NCI-H226 (cell line): ENCODE data around the gene CD109.
A peak's percentile ranks its signal among the peaks of the same experiment; 100 is the strongest.
"Not testable (repeated sequence)": the region's sequence is repeated elsewhere in the genome, so short reads cannot be mapped to it uniquely, and the experiment has no call there.

ENCODE experiments used
- DNase-seq: peaks from one replicate; pipeline ENCODE4 v3.0.0-alpha.2; 2015

The CD109 gene

DNA sequence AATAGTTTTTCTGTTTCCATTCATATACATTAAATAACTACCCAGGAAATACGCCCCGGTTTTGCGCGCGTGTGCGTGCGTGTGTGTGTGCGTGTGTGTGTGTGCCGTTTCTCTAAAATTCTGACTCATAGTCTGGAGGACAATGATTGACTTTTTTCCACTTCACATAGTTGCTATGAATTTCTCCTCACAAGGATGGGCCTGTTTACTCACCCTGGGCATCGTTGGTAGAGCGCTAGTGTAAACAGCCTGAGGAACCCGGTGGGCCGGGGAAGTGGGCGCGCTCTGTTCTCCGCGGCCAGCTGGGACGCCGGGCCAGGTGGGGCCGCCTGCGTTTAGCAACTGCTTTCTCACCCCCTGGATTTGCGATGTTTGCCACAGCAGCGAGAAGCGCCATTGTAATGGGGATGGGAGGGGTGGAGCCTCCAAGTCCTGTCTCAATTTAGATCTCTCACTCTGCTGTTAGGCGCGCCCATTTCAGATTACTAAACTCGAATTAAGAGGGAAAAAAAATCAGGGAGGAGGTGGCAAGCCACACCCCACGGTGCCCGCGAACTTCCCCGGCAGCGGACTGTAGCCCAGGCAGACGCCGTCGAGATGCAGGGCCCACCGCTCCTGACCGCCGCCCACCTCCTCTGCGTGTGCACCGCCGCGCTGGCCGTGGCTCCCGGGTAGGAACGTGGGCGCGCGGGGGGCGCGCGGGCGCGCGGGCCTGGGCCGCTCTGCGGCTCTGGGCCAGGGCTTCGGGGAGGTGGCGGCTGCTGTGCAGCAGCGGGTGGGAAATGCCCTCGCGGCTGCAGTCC lies at the start of gene CD109:
Gene CD109 (plus strand): TSS at position 585 of the 803 bp plus-strand sequence. CDS start 13 bp downstream, at position 598.
- peak; percentile 52 for DNase-seq

DNA sequence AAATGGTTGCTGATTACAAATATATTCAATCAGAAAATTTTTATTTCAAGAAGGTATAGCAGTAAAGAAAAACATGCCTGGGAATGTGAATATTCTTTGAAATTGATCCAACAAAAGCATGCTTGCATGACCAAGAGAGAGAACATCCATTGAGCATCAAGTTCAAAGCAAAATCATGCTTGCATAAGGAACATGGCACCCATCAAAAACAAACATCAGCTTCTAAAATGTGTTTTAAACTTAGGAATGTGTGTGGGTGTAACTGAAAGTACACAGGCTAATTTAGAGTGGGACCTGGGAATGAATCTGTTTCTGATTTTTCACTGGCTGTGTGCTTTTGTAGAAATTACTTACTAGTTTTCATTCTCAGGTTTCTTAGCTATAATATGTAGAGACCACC lies 47.8 kb upstream of the CD109 start:
- DNase-seq = no peak

DNA sequence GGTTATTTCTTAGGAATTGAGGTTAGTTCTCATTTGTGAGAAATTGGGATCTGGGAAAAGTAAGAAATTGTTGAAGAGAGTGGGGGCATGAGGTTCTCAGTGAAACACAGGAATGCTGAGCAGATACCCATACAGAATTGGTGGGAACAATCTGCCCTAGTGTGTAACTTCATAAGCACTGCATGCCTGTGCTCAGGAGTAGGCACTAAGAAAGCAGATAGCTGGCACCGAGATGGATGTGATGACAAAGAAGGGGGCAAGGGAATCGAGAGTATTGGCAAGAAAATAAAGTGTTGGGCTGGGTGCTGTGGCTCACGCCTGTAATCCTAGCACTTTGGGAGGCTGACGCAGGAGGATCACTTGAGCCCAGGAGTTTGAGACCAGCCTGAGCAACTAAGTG lies 46.2 kb upstream of the CD109 start:
- DNase-seq = no peak

DNA sequence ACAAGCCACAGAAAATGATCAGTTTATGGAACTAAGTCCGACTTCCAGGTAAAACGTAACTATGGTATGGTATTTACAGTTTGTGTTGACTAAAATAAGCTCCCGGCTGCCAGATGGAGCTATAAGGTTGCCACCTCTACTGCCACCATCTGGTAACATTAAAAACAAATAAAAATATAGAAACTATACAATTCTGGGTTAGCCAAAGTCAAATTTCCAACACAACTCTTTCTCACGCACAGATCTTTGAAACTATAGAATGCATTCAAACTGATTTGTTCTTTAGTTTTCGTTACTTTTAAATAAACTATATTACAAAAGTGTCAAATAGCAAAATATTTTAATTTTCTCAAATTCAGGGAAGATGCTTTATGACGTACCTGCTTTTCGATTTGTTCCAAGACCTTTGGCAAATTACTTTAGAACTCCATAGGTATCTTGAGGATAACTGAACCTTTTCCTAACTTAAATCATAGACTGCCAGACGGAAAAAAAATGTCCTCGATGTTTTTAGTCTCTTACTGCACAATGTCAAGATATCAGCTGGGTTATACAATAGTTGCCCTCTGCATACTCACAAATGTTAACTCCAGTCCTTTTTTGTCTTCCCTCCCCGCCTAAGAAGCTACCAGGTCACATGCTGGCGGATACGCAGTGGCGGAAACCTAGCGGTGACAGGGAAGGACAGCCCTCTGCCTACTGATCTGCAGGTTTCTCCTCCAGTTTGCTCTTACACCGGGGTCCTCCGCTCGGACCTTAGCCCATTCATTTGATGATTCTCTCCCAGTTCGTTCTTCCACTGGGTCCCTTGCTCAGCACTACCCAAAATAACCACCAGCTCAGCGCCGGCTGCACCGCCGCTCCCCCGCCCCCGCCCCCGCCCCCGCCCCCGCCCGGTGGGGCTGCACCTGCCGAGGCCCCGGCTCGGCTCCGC lies 43.1 kb upstream of the CD109 start:
- peak; percentile 14 for DNase-seq

DNA sequence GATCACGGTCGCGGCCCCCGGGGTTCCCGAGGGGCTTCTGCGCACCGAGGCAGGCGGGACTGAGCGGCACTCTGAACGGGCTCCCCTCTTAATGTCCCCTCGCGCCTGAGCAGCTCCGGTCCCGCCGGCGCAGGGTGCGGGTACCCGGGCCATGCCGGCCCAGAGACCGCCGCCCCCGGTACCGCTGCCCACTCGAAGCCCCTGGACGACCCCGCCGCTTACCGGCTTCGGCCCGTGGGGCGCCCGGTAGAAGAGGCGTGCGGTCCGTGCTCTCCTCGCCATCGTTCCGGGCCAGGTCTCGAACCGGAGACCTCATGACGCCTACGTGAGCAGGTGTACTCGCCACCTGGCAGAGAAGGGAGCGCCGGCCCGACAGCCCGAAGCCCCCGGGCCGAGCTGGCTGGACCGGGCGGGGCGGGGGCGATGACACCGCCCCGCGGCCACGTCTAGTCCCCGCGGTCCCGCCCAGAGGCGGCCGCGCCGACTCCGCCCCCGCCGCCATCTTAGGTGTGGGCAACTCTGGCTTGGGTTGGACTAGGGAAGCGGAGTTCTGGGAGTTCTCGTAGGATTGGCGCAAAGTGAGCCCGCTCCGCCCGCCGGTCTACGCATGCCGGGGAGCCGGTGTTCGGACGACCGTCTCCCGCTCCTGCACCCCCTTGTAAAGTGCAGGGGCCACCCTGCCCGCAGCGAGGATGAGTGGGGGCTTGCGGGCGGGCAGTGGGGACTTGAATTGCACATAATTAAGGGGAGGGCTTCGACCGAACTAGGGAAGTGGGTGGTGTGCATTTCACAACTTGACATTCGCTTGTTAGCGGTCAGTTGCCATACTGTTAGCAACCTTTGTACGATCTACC lies 42.2 kb upstream of the CD109 start, which contains the start of gene SLC17A5:
Gene SLC17A5 (minus strand): TSS at position 422 of the 854 bp plus-strand sequence. CDS start 106 bp downstream, at position 316.
- DNase-seq = peak; percentile 93

DNA sequence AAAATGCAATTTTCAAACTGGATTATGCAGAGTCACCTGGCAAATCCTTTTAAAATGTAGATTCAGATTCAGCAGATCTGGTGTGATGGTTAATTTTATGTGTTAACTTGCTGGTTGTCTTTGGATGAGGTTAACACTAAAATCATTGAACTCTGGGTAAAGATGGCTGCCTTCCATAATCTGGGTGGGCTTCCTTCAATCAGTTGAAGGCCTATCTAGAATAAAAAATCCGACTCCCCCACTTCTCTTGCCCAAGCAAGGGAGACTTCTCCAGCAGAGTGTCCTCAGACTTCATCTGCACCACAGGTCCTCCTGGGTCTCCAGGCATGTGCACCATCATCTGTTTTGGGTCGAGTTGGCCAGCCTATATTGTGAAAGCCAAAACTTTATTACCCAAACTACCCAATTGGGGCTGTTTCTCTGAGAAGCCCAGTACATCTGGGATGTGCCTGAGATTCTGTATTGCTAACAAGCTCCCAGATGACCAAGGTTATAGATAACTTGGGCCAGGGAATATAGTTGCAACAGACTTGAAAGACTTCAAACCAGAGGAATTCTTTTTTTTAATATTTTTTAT lies 40.6 kb upstream of the CD109 start:
- DNase-seq = no peak

DNA sequence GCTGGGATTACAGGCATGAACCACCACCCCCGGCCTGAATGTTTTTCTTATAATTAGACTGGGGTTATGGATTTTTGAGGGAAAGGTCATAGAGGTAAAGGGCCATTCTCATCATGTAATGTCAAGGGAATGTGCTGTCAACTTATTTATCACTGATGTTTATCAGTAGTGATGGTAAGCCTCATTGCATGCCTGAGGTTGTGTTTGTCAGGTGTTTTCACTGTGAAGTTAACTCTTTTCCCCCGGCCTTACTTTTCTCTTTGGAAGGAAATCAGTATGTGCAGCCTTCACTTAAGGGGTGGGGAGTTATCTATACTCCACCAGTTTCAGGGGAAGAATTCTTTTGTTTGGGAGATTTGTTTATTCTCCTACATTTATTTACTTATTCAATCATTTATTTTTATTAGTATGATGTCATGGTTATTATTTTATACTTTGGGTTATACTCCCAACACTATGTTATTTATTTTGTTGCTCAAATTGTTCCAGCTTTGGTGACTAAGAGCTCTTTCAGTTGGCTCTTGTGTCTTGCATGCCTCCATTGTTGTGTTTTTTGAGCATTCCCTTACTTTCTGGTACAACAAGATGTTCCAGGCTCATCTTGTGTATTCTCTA lies 39.4 kb upstream of the CD109 start:
- DNase-seq = no peak

DNA sequence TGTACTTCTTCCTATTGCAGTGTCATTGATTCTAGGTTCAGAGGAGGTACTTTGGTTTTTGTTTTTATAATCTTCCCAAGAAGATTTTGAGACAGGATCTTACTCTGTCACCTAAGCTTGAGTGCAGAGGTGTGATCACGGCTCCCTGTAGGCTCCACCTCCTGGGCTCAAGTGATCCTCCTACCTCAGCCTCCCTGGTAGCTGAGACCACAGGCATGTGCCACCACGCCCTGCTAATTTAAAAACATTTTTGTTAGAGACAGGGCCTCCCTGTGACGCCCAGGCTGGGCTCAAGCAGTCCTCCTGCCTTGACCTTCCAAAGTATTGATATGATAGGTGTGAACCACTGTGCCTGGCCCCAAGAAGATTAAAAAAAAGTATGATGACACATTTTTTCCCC lies 38.8 kb upstream of the CD109 start:
- DNase-seq = peak; percentile 45

DNA sequence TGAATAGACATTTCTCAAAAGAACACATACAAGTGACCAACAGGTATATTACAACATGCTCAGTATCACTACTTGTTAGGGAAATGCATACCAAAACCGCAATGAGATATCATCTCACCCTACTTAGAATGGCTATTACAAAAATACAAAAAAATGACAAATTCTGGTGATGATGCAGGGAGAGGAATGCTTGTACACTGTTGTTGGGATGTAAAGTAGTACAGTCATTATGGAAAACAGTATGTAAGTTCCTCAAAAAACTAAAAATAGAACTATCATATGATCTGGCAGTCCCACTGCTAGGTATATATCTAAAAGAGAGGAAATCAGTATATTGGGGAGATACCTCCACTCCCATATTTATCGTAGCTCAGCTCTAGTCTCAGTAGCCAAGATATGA lies 31.3 kb upstream of the CD109 start:
- no peak for DNase-seq

DNA sequence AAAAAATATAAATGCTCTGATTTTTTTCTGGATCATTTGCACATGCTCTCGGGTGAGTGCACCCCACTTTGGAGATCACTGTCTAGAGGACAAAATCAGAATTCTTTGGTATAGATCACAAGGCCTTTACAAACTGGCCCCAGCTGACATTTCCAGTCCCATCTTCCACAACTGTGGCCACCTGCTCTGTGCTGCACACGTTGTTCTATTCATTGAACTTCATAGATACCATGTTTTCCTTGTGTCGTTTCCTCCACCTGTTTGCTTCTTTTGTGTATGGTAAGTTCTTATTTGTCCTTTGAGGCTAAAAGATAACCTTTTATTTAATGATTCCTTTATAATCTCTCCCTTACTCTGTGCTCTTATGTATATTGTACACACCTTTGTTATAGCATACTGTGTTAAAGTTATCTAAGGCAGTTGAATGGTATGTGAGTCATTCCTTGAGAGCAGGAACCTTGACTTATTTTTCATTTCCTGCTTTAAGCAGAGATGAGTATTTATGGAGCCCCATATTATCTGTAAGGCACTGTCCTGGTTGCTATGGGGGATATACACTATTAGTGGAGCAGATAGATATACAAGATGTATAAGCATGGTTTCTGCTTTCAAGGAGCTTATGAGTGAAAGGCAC lies 30.2 kb upstream of the CD109 start:
- peak; percentile 61 for DNase-seq

DNA sequence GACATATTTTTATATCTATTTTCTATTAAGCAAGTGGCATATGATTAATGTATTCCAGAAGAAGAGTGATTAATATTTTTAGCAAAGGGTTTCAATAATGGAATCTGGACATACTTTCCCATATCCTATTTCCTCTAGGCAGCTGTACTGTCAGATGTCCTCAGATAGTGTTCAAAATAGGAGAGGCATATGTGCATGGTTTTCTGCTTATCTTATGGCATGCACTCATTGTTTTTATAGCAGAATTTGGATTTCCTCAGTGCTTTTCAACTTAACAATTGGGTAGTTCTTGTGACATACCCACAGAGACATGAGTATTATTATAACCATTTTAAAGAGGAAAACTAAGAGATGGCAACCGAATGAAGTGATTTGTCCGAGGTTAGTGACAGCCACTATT lies 29.6 kb upstream of the CD109 start:
- no peak for DNase-seq

DNA sequence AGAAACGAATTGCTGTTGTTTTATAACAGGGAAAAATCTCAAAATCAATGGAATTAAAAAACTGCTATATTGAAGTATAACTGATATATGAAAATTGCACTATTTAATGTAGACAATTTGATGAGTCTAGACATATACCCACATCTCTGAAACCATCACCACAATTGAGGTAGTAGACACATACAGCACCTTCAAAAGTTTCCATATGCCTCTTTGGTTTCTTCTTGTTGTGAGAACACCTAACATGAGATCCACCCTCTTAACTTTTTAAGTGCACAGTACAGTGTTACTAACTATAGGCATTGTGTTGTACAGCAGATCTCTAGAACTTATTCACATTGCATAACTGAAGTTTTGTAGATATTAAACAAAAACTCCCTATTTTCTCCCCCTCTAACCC lies 28.2 kb upstream of the CD109 start:
- no peak for DNase-seq

DNA sequence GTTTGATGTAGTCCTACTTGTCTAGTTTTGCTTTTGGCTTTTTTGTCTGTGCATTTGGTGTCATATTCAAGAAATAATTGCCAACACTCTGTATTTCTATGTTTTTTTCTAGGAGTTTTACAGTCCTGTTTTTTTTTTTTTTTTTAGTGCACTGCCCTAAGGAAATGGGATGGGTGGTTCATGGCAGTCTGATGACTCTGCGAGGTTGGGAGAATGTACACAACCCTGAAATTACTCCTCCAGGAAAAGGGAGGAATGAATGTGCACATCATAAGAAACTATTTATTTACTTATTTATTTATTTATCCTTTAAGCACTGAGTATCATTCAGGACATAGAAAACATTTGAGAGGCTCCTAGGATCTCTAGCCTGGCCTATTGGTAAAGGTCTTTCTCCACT lies 27.0 kb upstream of the CD109 start:
- DNase-seq = no peak

DNA sequence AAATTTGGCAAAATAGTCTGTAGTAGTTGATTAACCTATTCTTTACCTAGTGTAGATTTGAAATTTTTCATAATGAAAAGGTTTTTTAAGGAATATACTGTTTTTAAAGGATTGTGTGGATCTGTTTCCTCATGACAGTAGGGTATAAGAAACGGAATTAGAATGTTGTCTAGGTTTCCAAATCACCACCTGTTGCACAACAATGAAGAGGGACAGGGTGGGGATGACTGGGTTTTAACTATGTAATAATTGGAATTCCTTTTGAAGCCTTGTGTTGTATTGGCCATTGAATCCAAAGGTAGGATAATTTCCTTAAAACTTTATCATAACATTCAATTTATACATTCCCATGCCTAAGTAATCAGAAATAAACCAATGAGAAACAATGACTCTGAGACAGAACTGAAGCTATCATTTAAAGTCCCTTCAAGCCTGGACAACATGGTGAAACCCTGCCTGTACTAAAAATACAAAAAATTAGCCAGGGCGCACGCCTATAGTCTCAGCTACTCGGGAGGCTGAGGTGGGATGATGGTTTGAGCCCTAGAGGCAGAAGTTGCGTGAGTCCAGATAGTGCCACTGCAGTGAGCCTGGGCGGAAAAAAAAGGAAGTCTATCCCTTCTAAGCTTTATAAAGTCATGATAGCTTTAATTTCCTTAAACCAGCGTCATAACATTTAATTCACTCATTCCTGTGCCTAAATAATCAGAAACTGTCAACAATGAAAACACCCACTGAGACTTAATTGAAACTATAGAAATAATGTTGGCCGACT lies 23.9 kb upstream of the CD109 start:
- no peak for DNase-seq

DNA sequence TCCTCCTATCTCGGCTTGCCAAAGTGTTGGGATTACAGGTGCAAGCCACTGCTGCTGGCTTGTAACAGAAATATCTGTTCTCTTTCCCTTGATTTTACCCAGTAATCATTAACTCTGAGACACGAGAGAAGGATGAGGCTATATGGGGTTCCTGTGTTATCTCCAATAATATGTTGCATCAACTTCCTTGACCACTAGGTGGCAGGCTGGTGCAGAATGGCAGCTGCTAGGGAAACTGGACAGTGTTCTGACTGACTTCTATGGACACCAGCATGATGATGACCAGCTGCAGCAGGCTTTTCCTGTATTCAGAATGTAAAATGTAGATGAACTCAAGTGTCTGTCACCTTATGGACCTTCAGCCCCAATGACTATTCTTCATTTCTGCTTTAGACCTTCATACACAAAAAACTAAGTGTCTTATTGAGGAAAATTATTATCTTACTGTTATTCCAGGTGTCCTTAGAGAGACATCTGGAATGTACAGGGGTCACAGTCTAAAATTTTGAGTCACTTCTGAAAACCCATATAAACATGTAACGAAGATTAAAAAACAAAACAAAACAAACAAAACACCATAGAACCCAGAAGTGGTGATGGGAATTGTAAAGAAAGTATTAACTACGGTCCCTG lies 20.4 kb upstream of the CD109 start:
- peak; percentile 57 for DNase-seq

DNA sequence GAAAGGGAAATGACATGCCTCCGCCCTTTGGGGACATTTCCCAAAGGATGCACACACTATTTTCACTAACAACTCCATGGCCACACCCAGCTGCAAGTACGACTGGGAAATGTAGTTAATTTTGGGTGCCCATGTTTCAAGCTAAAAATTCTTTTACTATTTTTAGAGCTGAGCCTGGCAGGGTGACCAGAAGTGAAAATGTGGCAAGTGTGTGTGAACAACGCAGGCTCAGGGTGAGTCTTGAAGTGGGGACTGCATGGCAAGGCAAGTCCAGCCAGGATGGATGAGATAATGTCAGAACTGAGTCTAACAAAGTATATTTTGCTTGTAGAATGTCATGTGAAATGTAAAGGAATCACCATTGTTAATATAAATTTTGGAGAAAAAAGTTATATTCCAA lies 17.0 kb upstream of the CD109 start:
- no peak for DNase-seq

DNA sequence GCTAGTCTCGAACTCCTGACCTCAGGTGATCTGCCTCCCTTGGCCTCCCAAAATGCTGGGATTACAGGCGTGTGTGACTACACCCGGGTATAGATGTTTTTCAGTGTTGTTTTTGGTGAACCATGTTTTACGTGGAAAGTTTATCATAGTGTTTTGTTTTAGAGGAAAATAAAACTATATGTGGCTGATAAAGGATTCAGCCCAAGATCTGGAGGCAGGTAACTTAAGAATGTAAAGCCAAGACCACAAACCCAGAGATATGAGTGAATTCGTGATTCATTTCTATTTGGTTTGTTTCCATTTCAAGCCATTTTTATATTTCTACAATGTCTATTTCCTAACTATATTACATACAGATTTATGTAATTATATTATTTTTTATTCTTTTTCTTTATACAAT lies 16.2 kb upstream of the CD109 start:
- DNase-seq = peak; percentile 60

DNA sequence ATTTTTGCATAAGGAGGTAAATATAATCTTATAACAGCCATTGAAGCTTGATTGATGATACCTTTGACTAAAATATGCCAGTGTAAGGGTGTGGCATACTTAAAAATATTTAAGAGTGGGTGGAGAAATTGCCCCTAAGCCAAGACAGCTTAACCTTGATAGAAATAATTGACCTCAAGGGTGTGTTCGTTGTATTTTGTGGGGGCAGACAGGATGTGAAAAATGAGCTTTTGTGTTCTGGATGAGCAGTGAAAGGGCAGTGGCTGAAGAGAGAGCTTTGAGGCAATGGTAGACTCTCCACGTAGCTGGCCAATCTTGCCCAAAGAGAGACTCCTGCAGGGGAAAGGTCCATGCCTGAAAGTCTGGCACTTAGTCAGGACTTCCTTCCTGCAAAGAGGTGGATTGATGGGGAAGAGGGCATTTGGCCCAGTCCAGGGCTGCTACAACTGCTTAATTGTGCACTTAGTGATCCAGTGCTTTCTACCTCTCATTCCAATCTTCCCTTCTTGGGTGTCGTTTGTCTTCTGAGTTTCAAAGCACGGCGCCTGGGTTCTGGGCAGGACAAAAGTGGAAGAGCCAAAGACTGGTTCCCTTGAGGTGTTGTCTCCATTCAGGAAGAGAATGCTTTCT lies 15.6 kb upstream of the CD109 start:
- DNase-seq = peak; percentile 80

DNA sequence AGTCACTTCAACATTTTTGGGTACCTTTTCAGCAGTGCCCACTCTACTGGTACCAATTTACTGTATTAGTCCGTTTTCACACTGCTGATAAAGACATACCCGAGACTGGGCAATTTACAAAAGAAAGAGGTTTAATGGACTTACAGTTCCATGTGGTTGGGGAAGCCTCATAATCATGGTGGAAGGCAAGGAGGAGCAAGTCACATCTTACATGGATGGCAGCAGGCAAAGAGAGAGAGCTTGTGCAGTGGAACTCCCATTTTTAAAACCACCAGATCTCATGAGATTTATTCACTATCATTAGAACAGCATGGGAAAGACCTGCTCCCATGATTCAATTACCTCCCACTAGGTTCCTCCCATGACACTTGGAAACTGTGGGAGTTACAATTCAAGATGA lies 12.4 kb upstream of the CD109 start:
- DNase-seq = not testable (repeated sequence)

DNA sequence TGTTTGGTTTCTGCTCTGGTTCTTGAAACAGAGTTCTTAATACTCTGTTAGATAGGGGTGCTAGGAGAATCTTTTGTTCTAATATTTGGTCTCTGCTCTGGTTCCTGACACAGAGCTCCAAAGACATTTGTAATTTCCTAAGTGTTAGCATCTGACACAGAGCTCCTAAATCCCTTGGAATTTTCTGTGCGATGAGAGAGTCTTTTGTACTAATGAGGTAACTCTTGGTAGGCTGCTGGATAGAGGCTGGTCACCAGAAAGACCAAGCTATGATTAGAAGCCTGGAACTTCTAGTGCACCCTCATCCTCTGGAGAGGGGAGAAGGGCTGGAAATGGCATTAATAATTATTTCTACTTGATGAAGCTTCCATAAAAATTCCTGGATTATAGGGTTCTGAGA lies 7.7 kb upstream of the CD109 start:
- DNase-seq = no peak
